PC-3 (cell line): ENCODE measurements around the gene CTNND2. TPM values are rescaled to one million over a fixed set of nuclear protein-coding genes. Genes with fewer than 3 reads are reported as not detected.

Source experiments
- ATAC-seq: fragments of 200-7000 bp; cut with Tn5 transposase; 2 replicates; pipeline ENCODE4 v1.9.1; 2020; ENCODE audit warnings: mild to moderate bottlenecking, moderate library complexity
- BruUV-seq: library from RNA; stranded (reverse); fragments of 400-500 nt; replicated peaks from 2 replicates; lab custom pipeline; 2021; lab: Mats Ljungman, UMichigan
- CTCF ChIA-PET: fragments of 300-600 bp; sonication (Branson Sonifier 250); formaldehyde crosslinking; loops from one replicate; lab custom pipeline; 2022; ENCODE audit warnings: antibody characterized with exemption; lab: Charles Lee
- POLR2A ChIA-PET: fragments of 300-600 bp; sonication (Branson Sonifier 250); formaldehyde crosslinking; loops from one replicate; lab custom pipeline; 2022; ENCODE audit warnings: antibody characterized with exemption; ENCODE audit not compliant: unreplicated experiment; lab: Charles Lee
- DNase-seq: peaks from one replicate; pipeline ENCODE4 v3.0.0-alpha.2; 2015
- H2AFZ ChIP-seq: fragments of 300-600 bp; sonication (generic); 2 replicates; pipeline ENCODE4 v1.6.0; 2016; ENCODE audit warnings: antibody characterized with exemption, low read length
- H3F3A ChIP-seq: fragments of 300-600 bp; sonication (generic); one replicate; pipeline ENCODE4 v1.6.0; 2017; ENCODE audit warnings: antibody characterized with exemption, low read length, control low read depth, mild to moderate bottlenecking; ENCODE audit not compliant: unreplicated experiment
- H3K27ac ChIP-seq: fragments of 300-600 bp; sonication (generic); 2 replicates; pipeline ENCODE4 v1.5.1; 2016; ENCODE audit warnings: mild to moderate bottlenecking, low read length
- H3K27me3 ChIP-seq: fragments of 300-600 bp; sonication (generic); 2 replicates; pipeline ENCODE4 v1.6.1; 2016; ENCODE audit warnings: low read length, mixed read lengths
- H3K36me3 ChIP-seq: fragments of 300-600 bp; sonication (generic); 2 replicates; pipeline ENCODE4 v1.6.1; 2016; ENCODE audit warnings: low read depth, mixed run types, low read length, mixed read lengths
- H3K4me1 ChIP-seq: fragments of 300-600 bp; sonication (generic); 2 replicates; pipeline ENCODE4 v1.5.1; 2016; ENCODE audit warnings: low read length; ENCODE audit not compliant: insufficient read depth
- H3K4me2 ChIP-seq: fragments of 300-600 bp; sonication (generic); 2 replicates; pipeline ENCODE4 v1.6.0; 2016; ENCODE audit warnings: low read length
- H3K4me3 ChIP-seq: fragments of 300-600 bp; sonication (generic); 2 replicates; pipeline ENCODE4 v1.5.1; 2016; ENCODE audit warnings: mild to moderate bottlenecking, low read length, mixed read lengths
- H3K79me2 ChIP-seq: fragments of 300-600 bp; sonication (generic); 2 replicates; pipeline ENCODE4 v1.6.1; 2017; ENCODE audit warnings: low read length, mixed read lengths
- H3K9ac ChIP-seq: fragments of 300-600 bp; sonication (generic); 2 replicates; pipeline ENCODE4 v1.6.0; 2016; ENCODE audit warnings: mild to moderate bottlenecking, low read length
- H3K9me2 ChIP-seq: fragments of 300-600 bp; sonication (generic); replicated peaks from 2 replicates; pipeline ENCODE4 v1.6.1; 2016; ENCODE audit warnings: mixed run types, low read length, mixed read lengths
- H3K9me3 ChIP-seq: fragments of 300-600 bp; sonication (generic); 2 replicates; pipeline ENCODE4 v1.6.1; 2016; ENCODE audit warnings: low read length, mixed read lengths
- H4K20me1 ChIP-seq: fragments of 300-600 bp; sonication (generic); 2 replicates; pipeline ENCODE4 v1.6.1; 2016; ENCODE audit warnings: low read length, mixed read lengths
- EZH2 ChIP-seq: fragments of 300-600 bp; sonication (generic); IDR thresholded peaks from one replicate; pipeline ENCODE4 v1.6.1; 2017; ENCODE audit warnings: antibody characterized with exemption, mild to moderate bottlenecking, low read length; ENCODE audit not compliant: unreplicated experiment
- EZH2phosphoT487 ChIP-seq: fragments of 300-600 bp; sonication (generic); IDR thresholded peaks from 2 replicates; pipeline ENCODE4 v1.6.1; 2018; ENCODE audit warnings: mild to moderate bottlenecking, antibody characterized with exemption, low read length, borderline replicate concordance
- intact Hi-C: fragments of 100-400 bp; cut with micrococcal nuclease; formaldehyde crosslinking; loops from 2 replicates; pipeline ENCODE4 v1.9.0; 2023
- total RNA-seq: library from RNA; depleted of rRNA; stranded (reverse); fragments of >200 nt; gene quantifications from 2 replicates; pipeline ENCODE4 v1.2.3, GENCODE V29; 2014
- TF ChIP-seq, protein P1 (sequence below): fragments of 300-600 bp; sonication (generic); conservative IDR thresholded peaks from 2 replicates; pipeline ENCODE4 v1.5.1; 2017; ENCODE audit warnings: antibody characterized with exemption, low read depth, mild to moderate bottlenecking, low read length

Gene CTNND2
- total RNA-seq, 1 experiment from 2014 or later, result 1.8 TPM

DNA sequence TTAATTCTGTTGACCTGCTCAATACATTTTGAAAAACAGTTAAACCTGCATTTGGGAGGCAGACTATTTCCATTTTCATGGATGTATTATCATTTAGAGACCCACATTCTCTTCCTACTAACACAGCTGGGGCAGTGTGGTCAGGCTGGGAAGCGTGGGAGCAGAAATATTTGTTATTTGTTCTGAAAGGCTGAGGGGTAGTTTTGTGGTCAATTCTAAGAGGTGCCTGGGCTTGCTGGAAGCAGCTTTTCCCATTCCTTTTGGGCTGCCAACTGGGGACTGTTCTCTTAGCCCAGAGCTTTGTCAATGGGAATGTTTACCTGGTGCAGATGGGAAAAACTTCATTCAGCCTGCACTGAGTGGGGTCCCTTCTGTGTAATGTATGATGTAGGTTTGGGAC lies 971.8 kb downstream of the CTNND2 start:
- TF ChIP-seq EZH2 (no peak), EZH2phosphoT487 (no peak)
- TF ChIP-seq, protein P1, sequence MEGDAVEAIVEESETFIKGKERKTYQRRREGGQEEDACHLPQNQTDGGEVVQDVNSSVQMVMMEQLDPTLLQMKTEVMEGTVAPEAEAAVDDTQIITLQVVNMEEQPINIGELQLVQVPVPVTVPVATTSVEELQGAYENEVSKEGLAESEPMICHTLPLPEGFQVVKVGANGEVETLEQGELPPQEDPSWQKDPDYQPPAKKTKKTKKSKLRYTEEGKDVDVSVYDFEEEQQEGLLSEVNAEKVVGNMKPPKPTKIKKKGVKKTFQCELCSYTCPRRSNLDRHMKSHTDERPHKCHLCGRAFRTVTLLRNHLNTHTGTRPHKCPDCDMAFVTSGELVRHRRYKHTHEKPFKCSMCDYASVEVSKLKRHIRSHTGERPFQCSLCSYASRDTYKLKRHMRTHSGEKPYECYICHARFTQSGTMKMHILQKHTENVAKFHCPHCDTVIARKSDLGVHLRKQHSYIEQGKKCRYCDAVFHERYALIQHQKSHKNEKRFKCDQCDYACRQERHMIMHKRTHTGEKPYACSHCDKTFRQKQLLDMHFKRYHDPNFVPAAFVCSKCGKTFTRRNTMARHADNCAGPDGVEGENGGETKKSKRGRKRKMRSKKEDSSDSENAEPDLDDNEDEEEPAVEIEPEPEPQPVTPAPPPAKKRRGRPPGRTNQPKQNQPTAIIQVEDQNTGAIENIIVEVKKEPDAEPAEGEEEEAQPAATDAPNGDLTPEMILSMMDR, result no peak
- no TSS peak for BruUV-seq
- no peaks in the 10 kb centered on the region for H3K9me2 ChIP-seq

DNA sequence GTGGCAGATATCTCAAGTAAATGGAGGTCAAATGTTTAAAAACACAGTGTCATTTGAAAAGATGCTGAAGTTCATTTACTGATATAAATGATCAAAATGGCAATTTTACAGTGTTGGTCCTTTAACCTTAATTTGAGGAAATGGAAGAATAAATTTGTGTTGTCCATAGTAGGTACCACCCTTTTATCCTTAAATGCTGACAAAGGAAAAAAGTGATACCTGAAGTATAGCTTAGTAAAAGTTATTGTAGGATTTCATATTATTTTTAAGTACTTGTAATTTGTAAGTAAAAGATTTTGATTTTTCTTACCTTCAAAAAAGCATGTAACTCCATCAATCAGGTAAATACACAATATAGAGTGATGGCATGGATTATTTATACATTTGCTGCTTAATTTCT lies 976.6 kb downstream of the CTNND2 start:
- H3K4me1 ChIP-seq, result no peaks in the 10 kb centered on the region
- no peaks in the 10 kb centered on the region for H3K9me3 ChIP-seq
- no TSS peak for BruUV-seq
- no peaks in the 10 kb centered on the region for H3K9me2 ChIP-seq
- ChIA-PET POLR2A (no interaction called here), CTCF (no interaction called here)
- no peaks in the 10 kb centered on the region for H3F3A ChIP-seq
- H3K27me3 ChIP-seq, result no peaks in the 10 kb centered on the region
- DNase-seq (no peak), ATAC-seq (no peak)
- H3K4me2 ChIP-seq, result no peak overlapping the region
- intact Hi-C loops, result no loop called here
- H3K36me3 ChIP-seq, result no peaks in the 10 kb centered on the region
- no peak overlapping the region for H2AFZ ChIP-seq
- TF ChIP-seq, protein P1, result no peak
- no peak for TF ChIP-seq EZH2
- no peak for TF ChIP-seq EZH2phosphoT487
- no peak overlapping the region for H3K4me3 ChIP-seq
- H3K27ac ChIP-seq, result no peak overlapping the region
- no peak overlapping the region for H3K9ac ChIP-seq
- no peaks in the 10 kb centered on the region for H3K79me2 ChIP-seq
- no peaks in the 10 kb centered on the region for H4K20me1 ChIP-seq

More for the DNA sequence above, 971.8 kb downstream of the CTNND2 start:
- H3K79me2 ChIP-seq, result no peaks in the 10 kb centered on the region
- no peaks in the 10 kb centered on the region for H4K20me1 ChIP-seq
- no peaks in the 10 kb centered on the region for H3K27me3 ChIP-seq
- no peak overlapping the region for H3K4me3 ChIP-seq
- H3K9ac ChIP-seq, result no peak overlapping the region
- intact Hi-C loops, result no loop called here
- DNase-seq (no peak), ATAC-seq (no peak)
- no peaks in the 10 kb centered on the region for H3F3A ChIP-seq
- no peaks in the 10 kb centered on the region for H3K36me3 ChIP-seq
- POLR2A ChIA-PET, result no interaction called here
- H3K27ac ChIP-seq, result no peak overlapping the region
- CTCF ChIA-PET, result no interaction called here
- no peaks in the 10 kb centered on the region for H3K4me1 ChIP-seq
- no peak overlapping the region for H3K4me2 ChIP-seq
- no peak overlapping the region for H2AFZ ChIP-seq
- H3K9me3 ChIP-seq, result no peaks in the 10 kb centered on the region

DNA sequence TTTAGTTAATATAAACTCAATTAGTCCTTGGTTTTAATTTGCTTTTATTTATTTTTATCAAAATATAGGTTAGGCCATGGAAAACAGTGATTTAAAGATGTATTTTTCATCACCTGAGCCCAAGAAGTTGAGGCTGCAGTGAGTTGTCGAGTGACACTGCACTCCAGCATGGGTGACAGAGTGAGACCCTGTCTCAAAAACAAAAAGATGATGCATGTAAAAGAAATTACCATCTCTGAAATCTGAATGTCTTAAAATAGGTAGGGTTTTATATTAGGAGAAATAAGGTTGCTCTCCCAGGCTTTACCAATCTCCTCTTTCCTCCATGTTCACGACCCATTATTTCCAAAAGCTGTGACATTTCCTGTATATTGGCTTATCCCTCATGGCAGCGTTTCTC lies 980.9 kb downstream of the CTNND2 start:
- no peak overlapping the region for H3K4me2 ChIP-seq
- ChIA-PET POLR2A (no interaction called here), CTCF (no interaction called here)
- H3K9me2 ChIP-seq, result no peaks in the 10 kb centered on the region
- H3K36me3 ChIP-seq, result no peaks in the 10 kb centered on the region
- DNase-seq, result no peak
- ATAC-seq, result no peak
- no peak overlapping the region for H2AFZ ChIP-seq
- no peaks in the 10 kb centered on the region for H4K20me1 ChIP-seq
- TF ChIP-seq, protein P1, result no peak
- TF ChIP-seq EZH2 (no peak), EZH2phosphoT487 (no peak)
- no peak overlapping the region for H3K27ac ChIP-seq
- H3K9me3 ChIP-seq, result no peaks in the 10 kb centered on the region
- H3K4me3 ChIP-seq, result no peak overlapping the region
- H3K79me2 ChIP-seq, result no peaks in the 10 kb centered on the region
- no peaks in the 10 kb centered on the region for H3K4me1 ChIP-seq
- no peaks in the 10 kb centered on the region for H3F3A ChIP-seq
- intact Hi-C loops, result no loop called here
- no TSS peak for BruUV-seq
- no peaks in the 10 kb centered on the region for H3K27me3 ChIP-seq
- H3K9ac ChIP-seq, result no peak overlapping the region
